HCT116 (cell line): ENCODE results near the gene KCNK16. TPM values are rescaled to one million over a fixed set of nuclear protein-coding genes. Genes with fewer than 3 reads are reported as not detected.

Source experiments
- ATAC-seq: fragments of 200-7000 bp; cut with Tn5 transposase; 2 replicates; pipeline ENCODE4 v1.9.1; 2020; ENCODE audit warnings: mild to moderate bottlenecking, moderate library complexity
- BruUV-seq: library from RNA; stranded (reverse); fragments of 400-500 nt; replicated peaks from 2 replicates; lab custom pipeline; 2021; lab: Mats Ljungman, UMichigan
- CTCF ChIA-PET: fragments of 300-600 bp; sonication (Branson Sonifier 250); formaldehyde crosslinking; loops from one replicate; lab custom pipeline; 2021; ENCODE audit warnings: antibody characterized with exemption; lab: Charles Lee
- POLR2A ChIA-PET: fragments of 300-600, 350-600 bp; sonication (Branson Sonifier 250); formaldehyde crosslinking; loops from one replicate; lab custom pipeline; 2021; ENCODE audit warnings: antibody characterized with exemption; lab: Charles Lee
- RAD21 ChIA-PET, 2 experiments: fragments of 300-600 bp; sonication (Branson Sonifier 250); formaldehyde crosslinking; loops; one replicate each; lab custom pipeline; 2023; ENCODE audit warnings: low total read pairs in 2 of 2; ENCODE audit not compliant: uncharacterized antibody in 2 of 2, unreplicated experiment in 2 of 2, low non-redundant PET in 1 of 2; lab: Charles Lee
- DNase-seq: peaks from one replicate; pipeline ENCODE4 v3.0.0-alpha.2; 2010; ENCODE audit warnings: low read depth, low spot score
- H2AFZ ChIP-seq: fragments of 200-600 bp; shearing (Covaris generic), sonication (generic); 2 replicates; pipeline ENCODE4 v1.6.1; 2017; ENCODE audit warnings: low read depth, mixed run types, mixed read lengths, antibody characterized with exemption, low read length; ENCODE audit not compliant: poor library complexity, severe bottlenecking
- H3K27ac ChIP-seq: 2 replicates; pipeline ENCODE4 v1.5.1; 2012; ENCODE audit warnings: low read depth, low read length
- H3K27me3 ChIP-seq: fragments of 200-600 bp; sonication (generic); 2 replicates; pipeline ENCODE4 v1.6.1; 2016; ENCODE audit warnings: mixed run types, low read length, mixed read lengths; ENCODE audit not compliant: insufficient read depth
- H3K36me3 ChIP-seq, 2 experiments: fragments of 200-500 bp in 1 of 2; fragments of 200-600 bp in 1 of 2; sonication (Bioruptor generic) in 1 of 2; sonication (generic) in 1 of 2; 2 replicates each; pipeline versions ENCODE4 v1.5.1 to v1.6.1; 2014 to 2016; ENCODE audit warnings: low read length in 2 of 2, inconsistent platforms in 1 of 2, mixed read lengths in 1 of 2, mixed run types in 1 of 2; ENCODE audit not compliant: insufficient read depth in 2 of 2, control insufficient read depth in 1 of 2
- H3K4me1 ChIP-seq, 2 experiments: fragments of 200-600 bp in 1 of 2; sonication (generic) in 1 of 2; 2 replicates each; pipeline versions ENCODE4 v1.5.1 to v1.6.1; 2012 to 2017; ENCODE audit warnings: low read length in 2 of 2, inconsistent platforms in 1 of 2, mild to moderate bottlenecking in 1 of 2, mixed read lengths in 1 of 2, mixed run types in 1 of 2, moderate library complexity in 1 of 2; ENCODE audit not compliant: insufficient read depth in 2 of 2, control insufficient read depth in 1 of 2
- H3K4me2 ChIP-seq: fragments of 200-600 bp; sonication (generic); 2 replicates; pipeline ENCODE4 v1.6.1; 2017; ENCODE audit warnings: mixed run types, low read length, mixed read lengths
- H3K4me3 ChIP-seq, 2 experiments: fragments of 200-600 bp in 1 of 2; sonication (generic) in 1 of 2; replicated peaks in 1 of 2; 2 replicates each; pipeline ENCODE4 v1.5.1; 2011 to 2016; ENCODE audit warnings: low read length in 2 of 2, control low read depth in 1 of 2, low read depth in 1 of 2, mild to moderate bottlenecking in 1 of 2, mixed read lengths in 1 of 2, mixed run types in 1 of 2
- H3K79me2 ChIP-seq: fragments of 200-600 bp; sonication (generic); 2 replicates; pipeline ENCODE4 v1.6.1; 2017; ENCODE audit warnings: mild to moderate bottlenecking, mixed run types, low read length, moderate library complexity, mixed read lengths; ENCODE audit not compliant: insufficient read depth
- H3K9ac ChIP-seq: fragments of 200-600 bp; sonication (generic); 2 replicates; pipeline ENCODE4 v1.6.1; 2016; ENCODE audit warnings: low read length, mixed read lengths
- H3K9me2 ChIP-seq: fragments of 200-600 bp; sonication (generic), shearing (Covaris generic); 2 replicates; pipeline ENCODE4 v1.6.1; 2017; ENCODE audit warnings: mixed run types, mild to moderate bottlenecking, moderate library complexity; ENCODE audit not compliant: insufficient read depth
- H3K9me3 ChIP-seq, 2 experiments: fragments of 200-500 bp in 1 of 2; fragments of 200-600 bp in 1 of 2; sonication (Bioruptor generic) in 1 of 2; sonication (generic) in 1 of 2; 2 replicates each; pipeline ENCODE4 v1.6.1; 2014 to 2017; ENCODE audit warnings: low read length in 2 of 2, mixed read lengths in 2 of 2, inconsistent platforms in 1 of 2, low read depth in 1 of 2, mild to moderate bottlenecking in 1 of 2, mixed run types in 1 of 2, moderate library complexity in 1 of 2; ENCODE audit not compliant: control insufficient read depth in 1 of 2, insufficient read depth in 1 of 2
- H4K20me1 ChIP-seq: fragments of 200-600 bp; sonication (generic), shearing (Covaris generic); 2 replicates; pipeline ENCODE4 v1.6.1; 2017; ENCODE audit warnings: mixed run types, mild to moderate bottlenecking, moderate library complexity; ENCODE audit not compliant: insufficient read depth
- CEBPB ChIP-seq: IDR thresholded peaks from 2 replicates; pipeline ENCODE4 v1.6.1; 2012; ENCODE audit warnings: low read depth
- ELF1 ChIP-seq: IDR thresholded peaks from 2 replicates; pipeline ENCODE4 v1.6.1; 2012; ENCODE audit warnings: low read depth, borderline replicate concordance
- JUND ChIP-seq: IDR thresholded peaks from 2 replicates; pipeline ENCODE4 v1.6.1; 2012
- POLR2AphosphoS5 ChIP-seq: IDR thresholded peaks from 2 replicates; pipeline ENCODE4 v1.6.1; 2011; ENCODE audit warnings: mild to moderate bottlenecking, low read depth, low read length, moderate library complexity
- SIN3A ChIP-seq: IDR thresholded peaks from 2 replicates; pipeline ENCODE4 v1.6.1; 2012; ENCODE audit warnings: low read depth
- SRF ChIP-seq: IDR thresholded peaks from 2 replicates; pipeline ENCODE4 v1.6.1; 2012; ENCODE audit warnings: low read depth
- YY1 ChIP-seq: IDR thresholded peaks from 2 replicates; pipeline ENCODE4 v1.6.1; 2011; ENCODE audit warnings: low read length, low read depth, moderate library complexity, mild to moderate bottlenecking; ENCODE audit not compliant: insufficient replicate concordance; ENCODE audit errors: extremely low read depth
- ZBTB33 ChIP-seq: IDR thresholded peaks from 2 replicates; pipeline ENCODE4 v1.6.1; 2011; ENCODE audit warnings: mild to moderate bottlenecking, low read length, moderate library complexity; ENCODE audit not compliant: insufficient replicate concordance; ENCODE audit errors: extremely low read depth
- ZFX ChIP-seq: fragments of 450-650 bp; IDR thresholded peaks from 2 replicates; pipeline ENCODE4 v1.6.1; 2017
- intact Hi-C: fragments of 100-400 bp; cut with micrococcal nuclease; formaldehyde crosslinking; loops from 2 replicates; pipeline ENCODE4 v1.10.0; 2022
- total RNA-seq: library from RNA; stranded (reverse); gene quantifications from one replicate; pipeline ENCODE4 v1.2.1, GENCODE V29; 2021; ENCODE audit not compliant: unreplicated experiment

Gene KCNK16
- total RNA-seq, 1 experiment from 2014 or later = not detected

DNA sequence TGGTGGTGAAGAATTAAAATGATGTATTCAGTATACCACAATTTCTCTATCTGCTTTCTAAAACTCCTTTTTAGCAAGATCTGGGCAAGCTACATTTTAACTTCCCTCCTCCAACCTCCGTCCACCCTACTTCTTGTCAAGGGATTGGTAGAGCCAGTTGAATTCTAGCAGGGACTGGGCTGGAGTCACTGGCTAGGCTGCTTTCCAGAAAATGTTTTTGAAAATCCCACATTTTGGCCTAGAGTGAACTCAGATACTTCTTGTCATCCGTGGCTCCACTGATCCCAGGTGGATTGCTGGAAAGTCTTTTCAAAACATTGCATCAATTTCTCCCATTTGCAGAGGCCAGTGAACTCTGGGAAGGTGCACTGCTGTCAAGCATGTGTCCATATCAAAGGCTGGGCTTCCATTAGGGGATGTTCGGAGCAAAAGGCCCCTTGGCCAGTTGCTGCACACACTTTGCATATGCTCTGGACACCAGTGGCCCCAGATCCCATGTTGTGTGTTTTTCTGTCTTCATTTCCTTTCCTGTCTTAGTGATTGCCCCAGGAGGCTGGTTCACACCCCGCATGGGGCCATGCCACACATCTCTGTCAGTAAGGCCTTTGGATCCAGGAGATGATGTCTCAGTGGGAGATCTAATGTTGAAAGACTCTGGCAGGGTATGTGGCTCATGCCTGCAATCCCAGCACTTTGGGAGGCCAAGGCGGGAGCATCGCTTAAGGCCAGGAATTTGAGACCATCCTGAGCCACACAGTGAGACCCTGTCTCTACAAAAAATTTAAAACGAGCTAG is 11.3 kb upstream of the KCNK16 start:
- H3K79me2 ChIP-seq = no peaks in the 10 kb centered on the region
- ATAC-seq (no peak), DNase-seq (no peak)
- H3K9ac ChIP-seq = no peak overlapping the region
- H2AFZ ChIP-seq = no peak overlapping the region
- H3K27ac ChIP-seq = no peak overlapping the region
- no peaks in the 10 kb centered on the region for H3K36me3 ChIP-seq
- no TSS peak for BruUV-seq
- no peaks in the 10 kb centered on the region for H4K20me1 ChIP-seq
- CTCF ChIA-PET = no interaction called here
- no peaks in the 10 kb centered on the region for H3K9me3 ChIP-seq
- no peaks in the 10 kb centered on the region for H3K9me2 ChIP-seq
- no peak overlapping the region for H3K4me2 ChIP-seq
- intact Hi-C loops = no loop called here
- RAD21 ChIA-PET = no interaction called here
- POLR2A ChIA-PET = no interaction called here
- no peaks in the 10 kb centered on the region for H3K4me1 ChIP-seq
- TF ChIP-seq ZBTB33 (no peak), SIN3A (no peak), ZFX (no peak), POLR2AphosphoS5 (no peak), CEBPB (no peak), SRF (no peak), JUND (no peak), YY1 (no peak)
- TF ChIP-seq, all 23 proteins: peak for 0
- Histone ChIP-seq H3K4me3 (no peak overlapping the region), H3K27me3 (peaks cover 59% of the 10 kb centered on the region)

DNA sequence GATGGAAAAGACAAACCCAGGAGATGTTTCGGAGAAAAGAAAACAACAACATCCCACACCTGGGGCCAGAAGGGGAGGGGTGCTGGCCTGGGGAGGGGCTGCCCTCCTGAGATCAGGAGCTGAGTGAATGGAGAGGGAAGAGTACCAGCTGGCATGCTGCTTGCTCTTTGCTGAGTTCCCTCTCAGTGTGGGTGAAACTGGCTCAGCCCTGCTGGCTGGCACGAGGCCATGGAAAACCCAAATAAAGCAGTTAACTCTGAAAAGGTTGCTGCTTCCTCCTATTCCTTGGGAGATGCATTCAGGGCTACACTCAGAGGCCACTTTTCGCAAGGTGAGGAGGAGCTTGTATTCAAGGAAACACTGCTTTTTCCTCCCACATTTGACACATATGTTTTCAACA is 8.0 kb upstream of the KCNK16 start:
- no peak overlapping the region for H2AFZ ChIP-seq
- H3K9me2 ChIP-seq = no peaks in the 10 kb centered on the region
- H3K9ac ChIP-seq = no peak overlapping the region
- TF ChIP-seq ELF1 = no peak
- TF ChIP-seq, all 23 proteins: peak for 0
- Histone ChIP-seq H3K79me2 (no peaks in the 10 kb centered on the region), H3K4me1 (no peaks in the 10 kb centered on the region), H3K9me3 (no peaks in the 10 kb centered on the region), H3K27me3 (peaks cover 54% of the 10 kb centered on the region), H3K4me3 (no peak overlapping the region), H4K20me1 (no peaks in the 10 kb centered on the region), H3K4me2 (no peak overlapping the region), H3K36me3 (no peaks in the 10 kb centered on the region), H3K27ac (no peak overlapping the region)
- DNase-seq = no peak
- no TSS peak for BruUV-seq
- intact Hi-C loops = no loop called here
- no peak for ATAC-seq
- POLR2A ChIA-PET = no interaction called here
- RAD21 ChIA-PET = no interaction called here
- CTCF ChIA-PET = no interaction called here
